HAP-1 (cell line): ENCODE results near the gene SLC25A45.
"Not testable (repeated sequence)": the region's sequence is repeated elsewhere in the genome, so short reads cannot be mapped to it uniquely, and the experiment has no call there.

Experiments used
- DNase-seq, 2 experiments: peaks; one replicate each; pipeline ENCODE4 v3.0.0-alpha.2; 2016 to 2020; ENCODE audit warnings: low spot score in 2 of 2
- H3K27me3 ChIP-seq: fragments of 250-450 bp; sonication (Bioruptor Pico); 2 replicates; pipeline ENCODE4 v1.5.1; 2020; ENCODE audit warnings: low read depth, mild to moderate bottlenecking, moderate library complexity
- H3K36me3 ChIP-seq: fragments of 250-450 bp; sonication (Bioruptor Pico); replicated peaks from 2 replicates; pipeline ENCODE4 v1.5.1; 2020; ENCODE audit warnings: mild to moderate bottlenecking
- H3K4me1 ChIP-seq: fragments of 250-450 bp; sonication (Bioruptor Pico); 2 replicates; pipeline ENCODE4 v1.5.1; 2020; ENCODE audit warnings: mild to moderate bottlenecking
- H3K4me3 ChIP-seq: fragments of 250-450 bp; sonication (Bioruptor Pico); 2 replicates; pipeline ENCODE4 v1.5.1; 2020; ENCODE audit warnings: mild to moderate bottlenecking, moderate library complexity
- H3K9me3 ChIP-seq: fragments of 250-450 bp; sonication (Bioruptor Pico); 2 replicates; pipeline ENCODE4 v1.5.1; 2020; ENCODE audit warnings: mild to moderate bottlenecking, moderate library complexity
- in situ Hi-C: fragments of 300-500 bp; cut with MboI; formaldehyde crosslinking; loops from 3 replicates; pipeline ENCODE4 v1.14.3; 2020; ENCODE audit warnings: low sequenced_read_pairs, inconsistent platforms, mixed read lengths

SLC25A45 gene

GRCh38 chr11:65334696-65335295 lies 47.6 kb downstream of the SLC25A45 start:
- Histone ChIP-seq H3K27me3 (no peaks in the 10 kb centered on the region), H3K4me3 (peak overlapping the region; percentile 92), H3K36me3 (peaks cover 9% of the 10 kb centered on the region), H3K9me3 (no peaks in the 10 kb centered on the region), H3K4me1 (peaks cover 11% of the 10 kb centered on the region)
- no peak for DNase-seq
- in situ Hi-C loops = no loop called here

- H3K9me3 ChIP-seq, in situ Hi-C loops, H3K36me3 ChIP-seq, H3K27me3 ChIP-seq, H3K4me3 ChIP-seq, DNase-seq: not testable (repeated sequence)
- peaks cover 15% of the 10 kb centered on the region for H3K4me1 ChIP-seq
Observed at GRCh38 chr11:65332591-65332990, 49.9 kb downstream of the SLC25A45 start.

- H3K4me3 ChIP-seq = no peak overlapping the region
- no peak for DNase-seq
- no peaks in the 10 kb centered on the region for H3K27me3 ChIP-seq
- H3K9me3 ChIP-seq = no peaks in the 10 kb centered on the region
- in situ Hi-C loops = no loop called here
- peaks cover 15% of the 10 kb centered on the region for H3K4me1 ChIP-seq
- 0 out of 2 replicates have a peak, but pooled peaks cover under 1% of the 10 kb centered on the region for H3K36me3 ChIP-seq
Observed at GRCh38 chr11:65330544-65330943, 51.9 kb downstream of the SLC25A45 start.

GRCh38 chr11:65329944-65330403 lies 52.5 kb downstream of the SLC25A45 start:
- no peaks in the 10 kb centered on the region for H3K27me3 ChIP-seq
- no peaks in the 10 kb centered on the region for H3K36me3 ChIP-seq
- in situ Hi-C loops = no loop called here
- peaks cover 10% of the 10 kb centered on the region for H3K4me1 ChIP-seq
- DNase-seq = peak; percentile 82 to 96
- H3K4me3 ChIP-seq = no peak overlapping the region
- H3K9me3 ChIP-seq = no peaks in the 10 kb centered on the region

GRCh38 chr11:65329478-65329877 lies 53.0 kb downstream of the SLC25A45 start:
- DNase-seq = no peak
- peaks cover 10% of the 10 kb centered on the region for H3K4me1 ChIP-seq
- in situ Hi-C loops = no loop called here
- no peaks in the 10 kb centered on the region for H3K36me3 ChIP-seq
- no peaks in the 10 kb centered on the region for H3K9me3 ChIP-seq
- no peak overlapping the region for H3K4me3 ChIP-seq
- H3K27me3 ChIP-seq = no peaks in the 10 kb centered on the region

GRCh38 chr11:65327021-65327420 lies 55.4 kb downstream of the SLC25A45 start:
- Histone ChIP-seq H3K36me3 (peaks cover 5% of the 10 kb centered on the region), H3K4me1 (peaks cover 10% of the 10 kb centered on the region), H3K9me3 (no peaks in the 10 kb centered on the region), H3K27me3 (no peaks in the 10 kb centered on the region), H3K4me3 (no peak overlapping the region)
- no peak for DNase-seq
- in situ Hi-C loops = no loop called here

GRCh38 chr11:65325435-65325834 lies 57.0 kb downstream of the SLC25A45 start:
- Histone ChIP-seq H3K4me3 (no peak overlapping the region), H3K27me3 (no peaks in the 10 kb centered on the region), H3K36me3 (peaks cover 21% of the 10 kb centered on the region), H3K4me1 (peaks cover 10% of the 10 kb centered on the region), H3K9me3 (no peaks in the 10 kb centered on the region)
- in situ Hi-C loops = no loop called here
- no peak for DNase-seq
